KMS-11 (cell line): ENCODE measurements around the gene LIPM.

Experiments used
- H2AFZ ChIP-seq: fragments of 200-600 bp; sonication (generic); 2 replicates; pipeline ENCODE4 v1.6.1; 2016; ENCODE audit warnings: antibody characterized with exemption, mixed run types, low read depth
- H3K27ac ChIP-seq: fragments of 200-600 bp; sonication (generic); 2 replicates; pipeline ENCODE4 v1.6.1; 2016; ENCODE audit warnings: mild to moderate bottlenecking, mixed run types
- H3K27me3 ChIP-seq: fragments of 200-600 bp; sonication (generic); 2 replicates; pipeline ENCODE4 v1.6.1; 2017; ENCODE audit warnings: mild to moderate bottlenecking, low read depth, mixed run types, moderate library complexity; ENCODE audit not compliant: insufficient read depth
- H3K36me3 ChIP-seq: fragments of 200-600 bp; sonication (generic); 2 replicates; pipeline ENCODE4 v1.6.1; 2017; ENCODE audit warnings: mild to moderate bottlenecking, mixed run types; ENCODE audit not compliant: insufficient read depth
- H3K4me1 ChIP-seq: fragments of 200-600 bp; sonication (generic); 2 replicates; pipeline ENCODE4 v1.6.1; 2016; ENCODE audit warnings: mild to moderate bottlenecking, low read depth, mixed run types; ENCODE audit not compliant: poor library complexity, severe bottlenecking
- H3K4me2 ChIP-seq: fragments of 200-600 bp; sonication (generic); 2 replicates; pipeline ENCODE4 v1.7.0; 2016; ENCODE audit warnings: mild to moderate bottlenecking, mixed run types
- H3K4me3 ChIP-seq: fragments of 200-600 bp; sonication (generic); IDR thresholded peaks from 2 replicates; pipeline ENCODE4 v1.6.1; 2017; ENCODE audit warnings: low read depth, low read length, mixed read lengths; ENCODE audit not compliant: insufficient read depth
- H3K79me2 ChIP-seq: fragments of 200-600 bp; sonication (generic); 2 replicates; pipeline ENCODE4 v1.6.1; 2016; ENCODE audit warnings: low read depth, mixed run types; ENCODE audit not compliant: insufficient read depth
- H3K9ac ChIP-seq: fragments of 200-600 bp; sonication (generic); 2 replicates; pipeline ENCODE4 v1.6.1; 2016; ENCODE audit warnings: mild to moderate bottlenecking, mixed run types
- H4K20me1 ChIP-seq: fragments of 200-600 bp; sonication (generic); 2 replicates; pipeline ENCODE4 v1.6.1; 2016; ENCODE audit warnings: mild to moderate bottlenecking, mixed run types; ENCODE audit not compliant: insufficient read depth
- CTCF ChIP-seq: fragments of 200-600 bp; sonication (generic); conservative IDR thresholded peaks from 2 replicates; pipeline ENCODE4 v1.6.1; 2017; ENCODE audit warnings: low read depth, mild to moderate bottlenecking, antibody characterized with exemption, low read length, moderate library complexity, mixed read lengths

Gene LIPM

GRCh38 chr10:88786032-88786770 lies 16.3 kb upstream of the LIPM start:
- no peaks in the 10 kb centered on the region for H3K36me3 ChIP-seq
- no peak for TF ChIP-seq CTCF
- H3K4me1 ChIP-seq: no peaks in the 10 kb centered on the region
- H4K20me1 ChIP-seq: no peaks in the 10 kb centered on the region
- no peak overlapping the region for H2AFZ ChIP-seq
- H3K9ac ChIP-seq: no peak overlapping the region
- no peak overlapping the region for H3K4me3 ChIP-seq
- no peaks in the 10 kb centered on the region for H3K79me2 ChIP-seq
- H3K27me3 ChIP-seq: no peaks in the 10 kb centered on the region
- H3K4me2 ChIP-seq: no peak overlapping the region
- no peak overlapping the region for H3K27ac ChIP-seq

DNA sequence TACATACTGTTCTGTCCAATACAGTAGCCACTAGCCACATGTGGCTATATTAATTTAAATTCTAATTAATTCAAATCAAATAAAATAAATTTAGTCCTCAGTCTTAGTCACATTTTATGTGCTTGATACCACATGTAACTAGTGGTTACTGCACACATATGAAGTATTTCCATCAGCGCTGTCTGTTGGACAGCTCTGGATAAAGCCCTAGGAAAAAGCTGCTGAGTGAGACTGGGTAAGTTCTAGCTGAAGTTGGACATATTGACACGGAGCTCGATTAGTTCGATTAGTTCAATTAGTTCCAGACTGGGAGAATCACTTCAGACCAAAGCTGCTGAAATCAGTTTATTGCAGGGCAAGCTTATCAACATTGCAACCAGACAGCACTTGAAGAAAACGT lies 15.1 kb upstream of the LIPM start:
- Histone ChIP-seq H3K4me3 (no peak overlapping the region), H2AFZ (no peak overlapping the region), H3K4me1 (peaks cover 6% of the 10 kb centered on the region), H3K79me2 (no peaks in the 10 kb centered on the region), H3K36me3 (no peaks in the 10 kb centered on the region), H4K20me1 (no peaks in the 10 kb centered on the region), H3K9ac (no peak overlapping the region), H3K4me2 (no peak overlapping the region), H3K27me3 (no peaks in the 10 kb centered on the region), H3K27ac (no peak overlapping the region)
- TF ChIP-seq CTCF: no peak

GRCh38 chr10:88788924-88789323 lies 13.6 kb upstream of the LIPM start:
- Histone ChIP-seq H4K20me1 (no peaks in the 10 kb centered on the region), H3K27me3 (no peaks in the 10 kb centered on the region), H3K4me3 (no peak overlapping the region), H3K79me2 (no peaks in the 10 kb centered on the region), H3K36me3 (no peaks in the 10 kb centered on the region), H3K9ac (no peak overlapping the region), H2AFZ (no peak overlapping the region), H3K4me1 (peaks cover 21% of the 10 kb centered on the region), H3K4me2 (no peak overlapping the region), H3K27ac (no peak overlapping the region)
- TF ChIP-seq CTCF: no peak

- H3K79me2 ChIP-seq: no peaks in the 10 kb centered on the region
- H3K36me3 ChIP-seq: no peaks in the 10 kb centered on the region
- H3K9ac ChIP-seq: no peak overlapping the region
- no peaks in the 10 kb centered on the region for H3K27me3 ChIP-seq
- no peak overlapping the region for H3K27ac ChIP-seq
- no peaks in the 10 kb centered on the region for H4K20me1 ChIP-seq
- peak; percentile 70 for TF ChIP-seq CTCF
- H3K4me3 ChIP-seq: no peak overlapping the region
- no peak overlapping the region for H2AFZ ChIP-seq
- no peak overlapping the region for H3K4me2 ChIP-seq
- H3K4me1 ChIP-seq: peaks cover 26% of the 10 kb centered on the region
These were observed 10.6 kb upstream of the LIPM start for GRCh38 chr10:88791924-88792323.
